ENCODE data around the gene SMLR1. TPM values are rescaled to one million over a fixed set of nuclear protein-coding genes. Genes with fewer than 3 reads are reported as not detected.
"Not testable (repeated sequence)": the region's sequence is repeated elsewhere in the genome, so short reads cannot be mapped to it uniquely, and the experiment has no call there.

Gene SMLR1
- total RNA-seq, 4 donors from 2014 or later: not detected

DNA sequence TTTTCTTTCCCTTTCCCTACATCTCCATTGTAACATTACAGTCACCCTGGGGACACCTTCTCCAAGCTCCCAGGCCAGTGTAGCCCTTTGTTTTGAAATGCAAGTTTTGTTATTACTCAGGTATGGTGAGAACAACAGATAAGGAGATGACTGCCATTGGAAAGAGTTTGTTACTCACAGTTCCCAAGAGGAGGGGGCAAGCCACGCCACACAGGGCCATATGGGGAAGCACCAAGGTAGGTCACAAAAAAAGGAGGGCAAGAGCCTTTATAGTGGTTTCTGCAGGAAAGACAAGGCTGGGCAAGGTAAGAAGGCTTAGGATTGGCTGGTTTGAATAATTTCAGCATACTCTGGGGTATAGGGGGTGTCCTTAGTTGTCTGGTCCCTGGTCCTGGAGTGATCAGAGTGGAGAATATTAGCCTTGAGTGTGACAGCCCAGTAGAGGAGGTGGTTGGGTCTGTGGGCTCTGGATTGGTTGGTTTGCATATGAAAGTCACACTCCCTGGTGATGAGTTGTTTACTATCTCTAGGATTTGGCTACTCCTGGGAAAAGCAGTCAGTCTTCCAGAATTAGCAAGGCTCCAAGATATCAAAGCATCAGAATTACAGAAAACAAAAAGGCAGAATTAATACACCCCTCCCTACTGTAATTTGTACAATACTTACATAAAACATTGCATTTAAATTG, 33.1 kb upstream of the SMLR1 start:
- Histone ChIP-seq H3K9me3 (no peaks in the 10 kb centered on the region), H3K4me1 (no peaks in the 10 kb centered on the region), H3K4me3 (no peak overlapping the region), H3K27me3 (no peaks in the 10 kb centered on the region), H3K27ac (no peak overlapping the region), H3K36me3 (no peaks in the 10 kb centered on the region)
- in situ Hi-C loops (cut with MboI; ENCODE audit: low pct_ligation_motif_present in 1 of 4, low pct_unique_long_range_greater_than_20kb in 1 of 4, low sequenced_read_pairs in 3 of 4): no loop called here
- no peak for DNase-seq
- 71 to 86% methylated on average over 1 of the region's 1 CpG for WGBS, 2 donors (ENCODE audit: low coverage in 1 of 2)
- intact Hi-C loops (cut with DNase I; ENCODE audit: low total_unique reads): no loop called here
- TF ChIP-seq POLR2AphosphoS5 (IDR thresholded peaks at IDR 0.05): no peak
- TF ChIP-seq POLR2A (IDR thresholded peaks at IDR 0.05): no peak
- TF ChIP-seq, protein P1, sequence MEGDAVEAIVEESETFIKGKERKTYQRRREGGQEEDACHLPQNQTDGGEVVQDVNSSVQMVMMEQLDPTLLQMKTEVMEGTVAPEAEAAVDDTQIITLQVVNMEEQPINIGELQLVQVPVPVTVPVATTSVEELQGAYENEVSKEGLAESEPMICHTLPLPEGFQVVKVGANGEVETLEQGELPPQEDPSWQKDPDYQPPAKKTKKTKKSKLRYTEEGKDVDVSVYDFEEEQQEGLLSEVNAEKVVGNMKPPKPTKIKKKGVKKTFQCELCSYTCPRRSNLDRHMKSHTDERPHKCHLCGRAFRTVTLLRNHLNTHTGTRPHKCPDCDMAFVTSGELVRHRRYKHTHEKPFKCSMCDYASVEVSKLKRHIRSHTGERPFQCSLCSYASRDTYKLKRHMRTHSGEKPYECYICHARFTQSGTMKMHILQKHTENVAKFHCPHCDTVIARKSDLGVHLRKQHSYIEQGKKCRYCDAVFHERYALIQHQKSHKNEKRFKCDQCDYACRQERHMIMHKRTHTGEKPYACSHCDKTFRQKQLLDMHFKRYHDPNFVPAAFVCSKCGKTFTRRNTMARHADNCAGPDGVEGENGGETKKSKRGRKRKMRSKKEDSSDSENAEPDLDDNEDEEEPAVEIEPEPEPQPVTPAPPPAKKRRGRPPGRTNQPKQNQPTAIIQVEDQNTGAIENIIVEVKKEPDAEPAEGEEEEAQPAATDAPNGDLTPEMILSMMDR (IDR thresholded peaks at IDR 0.05): no peak
- TF ChIP-seq EP300 (IDR thresholded peaks at IDR 0.05; ENCODE audit: low read depth): no peak

DNA sequence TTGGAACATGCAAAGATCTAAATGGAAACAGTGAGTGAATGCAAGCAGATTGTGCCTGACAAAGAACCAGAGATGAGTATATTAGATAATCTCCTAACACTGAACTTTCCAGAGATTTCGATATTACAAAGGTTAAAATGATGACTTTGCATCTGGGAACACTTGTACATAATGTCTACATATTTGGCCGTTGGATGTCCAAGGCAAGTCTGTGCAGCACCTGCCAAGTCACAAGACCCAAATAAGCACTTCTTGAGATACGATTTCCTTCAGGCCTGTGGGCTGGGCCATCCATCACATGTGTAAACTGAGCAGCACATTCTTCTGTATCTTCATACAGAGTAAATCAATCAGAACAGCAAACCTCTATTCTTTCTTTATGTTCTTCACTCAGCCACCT, 32.5 kb upstream of the SMLR1 start:
- Histone ChIP-seq H3K27ac (no peak overlapping the region), H3K4me1 (no peaks in the 10 kb centered on the region), H3K4me3 (no peak overlapping the region), H3K9me3 (no peaks in the 10 kb centered on the region), H3K36me3 (no peaks in the 10 kb centered on the region), H3K27me3 (no peaks in the 10 kb centered on the region)
- TF ChIP-seq EP300 (IDR thresholded peaks at IDR 0.05; ENCODE audit: low read depth) (no peak), POLR2AphosphoS5 (IDR thresholded peaks at IDR 0.05) (no peak), POLR2A (IDR thresholded peaks at IDR 0.05) (no peak)
- TF ChIP-seq, protein P1 (IDR thresholded peaks at IDR 0.05): no peak
- DNase-seq: no peak
- 29 to 48% methylated on average over 3 of the region's 3 CpGs for WGBS, 2 donors (ENCODE audit: low coverage in 1 of 2)
- in situ Hi-C loops (cut with MboI; ENCODE audit: low pct_ligation_motif_present in 1 of 4, low pct_unique_long_range_greater_than_20kb in 1 of 4, low sequenced_read_pairs in 3 of 4): no loop called here
- intact Hi-C loops (cut with DNase I; ENCODE audit: low total_unique reads): no loop called here

- Histone ChIP-seq H3K36me3 (no peaks in the 10 kb centered on the region), H3K27me3 (no peaks in the 10 kb centered on the region), H3K4me3 (no peak overlapping the region), H3K9me3 (no peaks in the 10 kb centered on the region), H3K4me1 (no peaks in the 10 kb centered on the region), H3K27ac (no peak overlapping the region)
- intact Hi-C loops (cut with DNase I; ENCODE audit: low total_unique reads) (no loop called here), in situ Hi-C loops (cut with MboI; ENCODE audit: low pct_ligation_motif_present in 1 of 4, low pct_unique_long_range_greater_than_20kb in 1 of 4, low sequenced_read_pairs in 3 of 4) (no loop called here)
- DNase-seq: no peak
- TF ChIP-seq EP300 (IDR thresholded peaks at IDR 0.05; ENCODE audit: low read depth) (no peak), POLR2AphosphoS5 (IDR thresholded peaks at IDR 0.05) (no peak), POLR2A (IDR thresholded peaks at IDR 0.05) (no peak)
- TF ChIP-seq, protein P1 (IDR thresholded peaks at IDR 0.05): no peak
These were observed 30.8 kb upstream of the SMLR1 start for GRCh38 chr6:130796313-130796905.

- H3K4me3 ChIP-seq: no peak overlapping the region
- in situ Hi-C loops (cut with MboI; ENCODE audit: low pct_ligation_motif_present in 1 of 4, low pct_unique_long_range_greater_than_20kb in 1 of 4, low sequenced_read_pairs in 3 of 4): no loop called here
- H3K27me3 ChIP-seq: no peaks in the 10 kb centered on the region
- H3K27ac ChIP-seq: no peak overlapping the region
- no peaks in the 10 kb centered on the region for H3K9me3 ChIP-seq
- WGBS, 2 donors (ENCODE audit: low coverage in 1 of 2): 85 to 86% methylated on average over 2 of the region's 2 CpGs
- intact Hi-C loops (cut with DNase I; ENCODE audit: low total_unique reads): no loop called here
- H3K36me3 ChIP-seq: no peaks in the 10 kb centered on the region
- TF ChIP-seq POLR2AphosphoS5 (IDR thresholded peaks at IDR 0.05): no peak
- no peak for TF ChIP-seq EP300 (IDR thresholded peaks at IDR 0.05; ENCODE audit: low read depth)
- no peak for TF ChIP-seq POLR2A (IDR thresholded peaks at IDR 0.05)
- TF ChIP-seq, protein P1 (IDR thresholded peaks at IDR 0.05): no peak
- no peak for DNase-seq
- H3K4me1 ChIP-seq: no peaks in the 10 kb centered on the region
These were observed 30.1 kb upstream of the SMLR1 start for GRCh38 chr6:130797061-130797460.

GRCh38 chr6:130801368-130801767, 25.8 kb upstream of the SMLR1 start:
- H3K27me3 ChIP-seq; in situ Hi-C loops (cut with MboI; ENCODE audit: low pct_ligation_motif_present in 1 of 4, low pct_unique_long_range_greater_than_20kb in 1 of 4, low sequenced_read_pairs in 3 of 4); H3K9me3 ChIP-seq; H3K4me3 ChIP-seq; intact Hi-C loops (cut with DNase I; ENCODE audit: low total_unique reads); H3K36me3 ChIP-seq; H3K4me1 ChIP-seq; H3K27ac ChIP-seq; DNase-seq: not testable (repeated sequence)
- 98% methylated on average over 25 to 37 of the region's 37 CpGs for WGBS, 2 donors (ENCODE audit: low coverage in 1 of 2)

All from transverse colon (tissue), 4 donors.